Measurements from ENCODE around the gene VTN. TPM values are rescaled to one million over a fixed set of nuclear protein-coding genes. Genes with fewer than 3 reads are reported as not detected.
"Not testable (repeated sequence)": the region's sequence is repeated elsewhere in the genome, so short reads cannot be mapped to it uniquely, and the experiment has no call there.

VTN gene
- total RNA-seq, 1 donor from 2014 or later = not detected

DNA sequence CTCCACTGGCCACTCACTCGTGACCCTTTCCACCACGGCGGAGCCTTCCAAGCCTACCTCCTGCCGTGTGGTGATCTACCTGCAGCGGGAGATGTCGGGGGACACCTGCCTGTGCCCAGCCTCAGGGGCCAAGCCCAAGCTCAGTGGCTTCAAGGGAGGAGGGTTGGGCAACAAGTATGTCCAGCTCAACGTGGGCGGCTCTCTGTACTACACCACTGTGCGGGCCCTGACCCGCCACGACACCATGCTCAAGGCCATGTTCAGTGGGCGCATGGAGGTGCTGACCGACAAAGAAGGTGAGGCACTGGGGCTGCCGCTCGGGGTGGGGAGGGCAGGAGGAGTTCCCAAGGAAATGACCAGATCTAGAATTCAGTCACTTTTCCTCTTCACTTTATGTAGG lies 30.7 kb downstream of the VTN start:
- H3K4me3 ChIP-seq (ENCODE audit: low read depth, low read length) = no peak overlapping the region
- DNase-seq (ENCODE audit: low read depth) = no peak
- TF ChIP-seq, protein P1, sequence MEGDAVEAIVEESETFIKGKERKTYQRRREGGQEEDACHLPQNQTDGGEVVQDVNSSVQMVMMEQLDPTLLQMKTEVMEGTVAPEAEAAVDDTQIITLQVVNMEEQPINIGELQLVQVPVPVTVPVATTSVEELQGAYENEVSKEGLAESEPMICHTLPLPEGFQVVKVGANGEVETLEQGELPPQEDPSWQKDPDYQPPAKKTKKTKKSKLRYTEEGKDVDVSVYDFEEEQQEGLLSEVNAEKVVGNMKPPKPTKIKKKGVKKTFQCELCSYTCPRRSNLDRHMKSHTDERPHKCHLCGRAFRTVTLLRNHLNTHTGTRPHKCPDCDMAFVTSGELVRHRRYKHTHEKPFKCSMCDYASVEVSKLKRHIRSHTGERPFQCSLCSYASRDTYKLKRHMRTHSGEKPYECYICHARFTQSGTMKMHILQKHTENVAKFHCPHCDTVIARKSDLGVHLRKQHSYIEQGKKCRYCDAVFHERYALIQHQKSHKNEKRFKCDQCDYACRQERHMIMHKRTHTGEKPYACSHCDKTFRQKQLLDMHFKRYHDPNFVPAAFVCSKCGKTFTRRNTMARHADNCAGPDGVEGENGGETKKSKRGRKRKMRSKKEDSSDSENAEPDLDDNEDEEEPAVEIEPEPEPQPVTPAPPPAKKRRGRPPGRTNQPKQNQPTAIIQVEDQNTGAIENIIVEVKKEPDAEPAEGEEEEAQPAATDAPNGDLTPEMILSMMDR (conservative IDR thresholded peaks at IDR 0.05; ENCODE audit: low read depth, low read length) = no peak

DNA sequence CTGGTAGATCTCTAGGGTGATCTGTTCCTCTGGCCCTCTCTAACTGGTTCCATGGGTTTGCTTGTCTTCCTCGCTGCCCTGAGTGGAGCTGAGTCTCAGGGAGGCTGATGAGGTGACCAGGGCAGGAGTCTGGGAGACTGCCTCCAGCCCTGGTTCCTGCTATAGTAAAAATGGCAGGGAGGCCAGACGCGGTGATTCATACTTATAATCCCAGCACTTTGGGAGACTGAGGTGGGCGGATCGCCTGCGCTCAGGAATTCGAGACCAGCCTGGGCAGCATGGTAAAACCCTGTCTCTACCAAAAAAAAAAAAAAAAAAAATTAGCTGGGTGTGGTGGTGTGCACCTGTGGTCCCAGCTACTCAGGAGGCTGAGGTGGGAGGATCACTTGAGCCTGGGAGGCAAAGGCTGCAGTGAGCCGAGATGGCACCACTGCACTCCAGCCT lies 31.3 kb downstream of the VTN start:
- not testable (repeated sequence) for DNase-seq (ENCODE audit: low read depth); H3K4me3 ChIP-seq (ENCODE audit: low read depth, low read length)

DNA sequence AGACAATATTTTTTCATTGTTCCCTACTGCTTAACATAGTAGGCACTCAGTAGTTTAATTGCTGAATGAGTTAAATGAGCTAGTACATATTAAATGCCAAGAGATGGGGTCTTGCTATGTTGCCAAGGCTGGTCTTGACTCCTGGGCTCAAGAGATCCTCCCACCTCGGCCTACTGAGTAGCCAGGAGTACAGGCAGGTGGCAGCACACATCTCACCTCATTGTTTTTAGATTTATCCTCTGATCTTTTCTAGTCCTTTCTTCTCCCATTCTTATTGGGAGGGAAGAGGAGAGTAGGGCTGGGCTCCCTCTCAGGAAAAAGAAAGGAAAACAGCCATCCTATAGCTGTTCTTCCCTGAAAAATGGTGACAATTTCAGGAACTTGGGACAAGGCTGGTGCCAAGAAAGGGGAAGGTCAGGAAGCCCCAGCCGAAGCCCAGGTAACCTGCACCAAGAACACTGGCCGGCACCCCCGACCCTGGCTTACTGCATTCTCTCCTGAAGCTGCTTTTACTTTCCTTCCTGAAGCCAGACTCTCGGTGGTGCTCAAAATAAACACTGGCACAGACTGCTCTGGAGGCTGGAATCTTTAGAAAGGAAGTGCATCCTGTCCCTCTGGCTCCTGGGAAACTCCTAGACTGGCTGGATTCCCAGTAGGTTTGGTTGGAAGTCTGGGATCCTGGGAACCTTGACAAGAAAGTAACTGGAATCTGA lies 31.9 kb downstream of the VTN start:
- DNase-seq (ENCODE audit: low read depth) = no peak
- TF ChIP-seq, protein P1 (conservative IDR thresholded peaks at IDR 0.05; ENCODE audit: low read depth, low read length) = no peak
- H3K4me3 ChIP-seq (ENCODE audit: low read depth, low read length) = no peak overlapping the region

DNA sequence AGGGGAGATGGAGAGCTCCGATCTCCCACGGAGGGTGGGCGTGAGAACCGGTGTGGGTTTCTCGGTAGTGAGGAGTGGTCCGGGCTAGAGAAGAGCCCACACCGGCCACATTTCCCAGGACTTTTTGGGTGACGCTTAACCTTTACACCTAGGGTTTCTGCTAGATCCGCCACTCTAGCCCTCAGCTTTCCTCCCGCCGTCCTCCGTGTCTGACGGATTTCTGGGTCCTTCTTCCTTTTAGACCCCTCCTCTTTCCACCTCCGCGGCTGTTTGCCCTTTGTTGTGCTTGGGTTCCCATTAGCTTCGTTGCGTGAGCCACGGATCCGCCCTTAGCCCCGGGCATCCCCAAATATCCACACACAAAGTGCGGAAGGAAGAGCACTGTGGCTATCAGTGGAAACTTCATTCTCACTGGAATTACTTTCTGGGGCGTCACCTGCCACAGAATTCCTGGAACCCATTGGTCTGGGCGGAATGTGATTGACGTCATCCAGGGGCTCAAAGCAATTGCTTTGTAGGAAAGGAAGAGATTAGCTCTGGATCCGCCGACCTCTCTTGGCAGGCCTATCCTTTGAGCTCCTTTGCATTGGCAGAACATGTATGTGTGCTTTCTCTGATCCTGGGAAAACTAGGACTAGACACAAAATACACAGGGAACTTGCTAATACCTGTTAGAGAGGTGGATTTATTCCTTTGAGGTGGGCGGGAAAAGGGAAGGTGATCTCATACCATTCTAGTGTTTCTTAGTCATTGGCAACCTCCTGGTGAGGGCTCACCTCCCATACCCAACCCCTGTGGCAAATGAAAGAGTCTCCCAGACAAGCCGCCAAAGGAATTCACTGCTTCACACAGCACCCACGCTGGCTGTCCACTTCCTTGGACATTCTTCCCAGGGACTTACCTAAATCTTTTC lies 33.9 kb downstream of the VTN start:
- H3K4me3 ChIP-seq (ENCODE audit: low read depth, low read length) = peak overlapping the region; percentile 73
- peak; percentile 80 for DNase-seq (ENCODE audit: low read depth)
- TF ChIP-seq, protein P1 (conservative IDR thresholded peaks at IDR 0.05; ENCODE audit: low read depth, low read length) = no peak

DNA sequence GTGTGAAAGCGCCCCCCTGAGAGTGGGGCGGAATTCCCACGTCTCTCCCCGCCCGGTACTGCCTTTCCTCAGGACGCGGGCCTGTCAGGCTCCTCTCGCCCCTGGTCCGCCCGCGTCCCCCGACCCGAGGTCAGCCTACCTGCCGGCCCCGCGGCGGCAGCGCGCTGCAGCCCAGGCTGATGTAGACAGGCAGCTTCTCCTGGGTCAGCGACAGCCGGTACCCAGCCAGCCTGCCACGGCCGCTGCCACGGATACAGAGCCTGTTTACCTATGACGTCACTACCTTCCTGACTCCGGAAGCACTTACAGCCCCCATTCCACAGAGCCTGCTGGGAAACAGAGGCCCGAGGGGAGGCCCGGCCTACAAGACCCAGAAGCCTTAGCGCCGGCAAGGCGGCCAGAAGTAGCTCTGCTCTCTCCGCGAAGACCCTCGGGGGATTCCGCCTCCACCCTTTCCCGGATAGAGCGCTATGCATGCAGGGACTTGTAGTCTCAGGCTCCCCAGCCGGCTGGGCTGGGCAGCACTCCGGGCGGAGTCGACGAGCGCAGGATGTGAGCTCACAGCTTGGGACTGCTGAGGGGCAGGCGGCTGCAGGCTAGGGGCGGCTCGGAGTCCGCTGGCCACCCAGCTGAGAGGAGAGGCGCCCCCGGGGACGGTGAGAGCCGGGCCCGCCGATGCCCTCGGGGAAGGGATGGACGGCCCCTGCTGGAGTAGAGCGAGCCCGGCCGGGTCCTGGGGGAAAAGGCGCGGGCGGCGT lies 34.7 kb downstream of the VTN start, which contains the start of the genes IFT20 and TNFAIP1:
Gene IFT20, minus strand, starts transcription at position 272 of the 758 bp plus-strand sequence. CDS start 3,487 bp downstream, outside the sequence.
Gene TNFAIP1, plus strand, starts transcription at position 561 of the 758 bp plus-strand sequence. CDS start 3,761 bp downstream, outside the sequence.
- peak; percentile 96 for DNase-seq (ENCODE audit: low read depth)
- H3K4me3 ChIP-seq (ENCODE audit: low read depth, low read length) = peak within 1 kb of the TSS; percentile 73
- TF ChIP-seq, protein P1 (conservative IDR thresholded peaks at IDR 0.05; ENCODE audit: low read depth, low read length) = no peak

DNA sequence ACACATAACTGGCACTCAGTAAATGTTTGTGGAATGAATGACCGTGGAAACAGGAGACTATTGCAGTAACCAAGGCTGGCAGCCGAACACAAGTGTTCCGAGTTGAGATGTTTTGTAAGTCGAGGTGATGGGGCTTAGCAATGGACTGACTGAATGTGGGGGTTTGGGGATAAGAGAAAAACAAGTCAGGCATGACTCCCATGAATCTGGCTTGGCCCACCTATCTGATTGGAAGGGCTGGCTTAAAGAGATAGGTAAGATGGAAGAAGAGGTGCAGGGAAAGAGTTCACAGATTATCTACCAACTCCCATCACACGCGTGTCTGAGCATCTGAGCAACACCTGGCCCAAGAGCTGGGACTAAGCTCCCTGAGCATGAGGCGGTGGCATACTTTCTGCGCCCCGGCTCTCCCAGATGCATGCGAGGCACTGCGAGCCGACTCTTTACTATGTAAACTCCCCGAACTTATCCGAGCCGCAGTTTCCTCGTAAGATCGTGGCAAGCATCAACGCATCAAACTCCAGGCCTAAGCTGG lies 35.4 kb downstream of the VTN start:
- DNase-seq (ENCODE audit: low read depth) = no peak
- TF ChIP-seq, protein P1 (conservative IDR thresholded peaks at IDR 0.05; ENCODE audit: low read depth, low read length) = no peak
- peak overlapping the region; percentile 73 for H3K4me3 ChIP-seq (ENCODE audit: low read depth, low read length)
